ENCODE data around the gene FAM236D. TPM values are rescaled to one million over a fixed set of nuclear protein-coding genes. Genes with fewer than 3 reads are reported as not detected.
A peak's percentile ranks its signal among the peaks of the same experiment; 100 is the strongest.
"Not testable (repeated sequence)": the region's sequence is repeated elsewhere in the genome, so short reads cannot be mapped to it uniquely, and the experiment has no call there.

FAM236D gene
- total RNA-seq (not detected), total RNA-seq (0 reads per million in 2 donors)

- not testable (repeated sequence) for H3K27me3 Mint-ChIP-seq; H3K27ac Mint-ChIP-seq; ATAC-seq; DNase-seq; H3K4me3 Mint-ChIP-seq; H3K36me3 Mint-ChIP-seq (ENCODE audit: low read depth); H3K4me1 Mint-ChIP-seq; H3K9me3 ChIP-seq (ENCODE audit: control insufficient read depth, low read length, poor library complexity, severe bottlenecking)
Observed at GRCh38 chrX:72808110-72808509, at the start of gene FAM236D. Gene FAM236D (minus strand): TSS chrX:72808210. CDS start chrX:72808110, 100 bp downstream.

GRCh38 chrX:72837532-72837931 is 29.5 kb upstream of the FAM236D start:
- ATAC-seq; H3K9me3 ChIP-seq (ENCODE audit: control insufficient read depth, low read length, poor library complexity, severe bottlenecking); DNase-seq; H3K27ac Mint-ChIP-seq; H3K4me3 Mint-ChIP-seq; H3K36me3 Mint-ChIP-seq (ENCODE audit: low read depth); H3K27me3 Mint-ChIP-seq; H3K4me1 Mint-ChIP-seq: not testable (repeated sequence)

- DNase-seq; H3K4me3 Mint-ChIP-seq; H3K27ac Mint-ChIP-seq; ATAC-seq; H3K27me3 Mint-ChIP-seq; H3K9me3 ChIP-seq (ENCODE audit: control insufficient read depth, low read length, poor library complexity, severe bottlenecking); H3K4me1 Mint-ChIP-seq; H3K36me3 Mint-ChIP-seq (ENCODE audit: low read depth): not testable (repeated sequence)
Observed at GRCh38 chrX:72830701-72831100, 22.7 kb upstream of the FAM236D start.

GRCh38 chrX:72790390-72790789 is 17.6 kb downstream of the FAM236D start:
- H3K9me3 ChIP-seq (ENCODE audit: control insufficient read depth, low read length, poor library complexity, severe bottlenecking); H3K27me3 Mint-ChIP-seq; H3K4me3 Mint-ChIP-seq; H3K4me1 Mint-ChIP-seq; ATAC-seq; DNase-seq; H3K36me3 Mint-ChIP-seq (ENCODE audit: low read depth); H3K27ac Mint-ChIP-seq: not testable (repeated sequence)

- H3K9me3 ChIP-seq (ENCODE audit: control insufficient read depth, low read length, poor library complexity, severe bottlenecking); DNase-seq; H3K4me1 Mint-ChIP-seq; H3K27me3 Mint-ChIP-seq; H3K4me3 Mint-ChIP-seq; H3K36me3 Mint-ChIP-seq (ENCODE audit: low read depth); ATAC-seq; H3K27ac Mint-ChIP-seq: not testable (repeated sequence)
Observed at GRCh38 chrX:72788142-72788541, 19.9 kb downstream of the FAM236D start.

- not testable (repeated sequence) for H3K27me3 Mint-ChIP-seq; H3K4me1 Mint-ChIP-seq; DNase-seq; H3K27ac Mint-ChIP-seq; H3K9me3 ChIP-seq (ENCODE audit: control insufficient read depth, low read length, poor library complexity, severe bottlenecking); H3K36me3 Mint-ChIP-seq (ENCODE audit: low read depth); ATAC-seq; H3K4me3 Mint-ChIP-seq
Observed at GRCh38 chrX:72783964-72784363, 24.0 kb downstream of the FAM236D start.

- not testable (repeated sequence) for H3K4me1 Mint-ChIP-seq; H3K27ac Mint-ChIP-seq; H3K36me3 Mint-ChIP-seq (ENCODE audit: low read depth); H3K27me3 Mint-ChIP-seq; ATAC-seq; H3K9me3 ChIP-seq (ENCODE audit: control insufficient read depth, low read length, poor library complexity, severe bottlenecking); H3K4me3 Mint-ChIP-seq; DNase-seq
Observed at GRCh38 chrX:72783365-72783936, 24.6 kb downstream of the FAM236D start.

GRCh38 chrX:72782560-72782959 is 25.4 kb downstream of the FAM236D start, which contains the start of gene FAM236B:
Gene FAM236B (minus strand): TSS chrX:72782660. CDS start chrX:72782560, 100 bp downstream.
- H3K27me3 Mint-ChIP-seq; H3K36me3 Mint-ChIP-seq (ENCODE audit: low read depth); ATAC-seq; H3K9me3 ChIP-seq (ENCODE audit: control insufficient read depth, low read length, poor library complexity, severe bottlenecking); H3K4me1 Mint-ChIP-seq; DNase-seq; H3K27ac Mint-ChIP-seq; H3K4me3 Mint-ChIP-seq: not testable (repeated sequence)

GRCh38 chrX:72778146-72778545 is 29.9 kb downstream of the FAM236D start:
- not testable (repeated sequence) for H3K4me3 Mint-ChIP-seq; H3K36me3 Mint-ChIP-seq (ENCODE audit: low read depth); DNase-seq; H3K9me3 ChIP-seq (ENCODE audit: control insufficient read depth, low read length, poor library complexity, severe bottlenecking); ATAC-seq; H3K4me1 Mint-ChIP-seq; H3K27ac Mint-ChIP-seq; H3K27me3 Mint-ChIP-seq

- not testable (repeated sequence) for H3K4me1 Mint-ChIP-seq; H3K4me3 Mint-ChIP-seq; H3K27me3 Mint-ChIP-seq; DNase-seq; H3K9me3 ChIP-seq (ENCODE audit: control insufficient read depth, low read length, poor library complexity, severe bottlenecking); H3K27ac Mint-ChIP-seq; H3K36me3 Mint-ChIP-seq (ENCODE audit: low read depth)
- peak; percentile 81 for ATAC-seq
Observed at GRCh38 chrX:72777467-72777790, 30.6 kb downstream of the FAM236D start.

GRCh38 chrX:72776653-72777466 is 31.1 kb downstream of the FAM236D start, which contains the start of gene DMRTC1B:
Gene DMRTC1B (plus strand): TSS chrX:72776890. CDS start chrX:72845136, 68,246 bp downstream.
- DNase-seq; H3K36me3 Mint-ChIP-seq (ENCODE audit: low read depth); H3K27me3 Mint-ChIP-seq; H3K4me3 Mint-ChIP-seq; H3K4me1 Mint-ChIP-seq; H3K27ac Mint-ChIP-seq; H3K9me3 ChIP-seq (ENCODE audit: control insufficient read depth, low read length, poor library complexity, severe bottlenecking): not testable (repeated sequence)
- peak; percentile 82 for ATAC-seq

- not testable (repeated sequence) for H3K27ac Mint-ChIP-seq; ATAC-seq; DNase-seq; H3K4me3 Mint-ChIP-seq; H3K27me3 Mint-ChIP-seq; H3K4me1 Mint-ChIP-seq; H3K9me3 ChIP-seq (ENCODE audit: control insufficient read depth, low read length, poor library complexity, severe bottlenecking); H3K36me3 Mint-ChIP-seq (ENCODE audit: low read depth)
Observed at GRCh38 chrX:72760454-72760853, 47.6 kb downstream of the FAM236D start.

All from T-helper 17 cell (primary cell).